Measurements from ENCODE around the gene CD109. TPM values are rescaled to one million over a fixed set of nuclear protein-coding genes. Genes with fewer than 3 reads are reported as not detected.
"Not testable (repeated sequence)": the region's sequence is repeated elsewhere in the genome, so short reads cannot be mapped to it uniquely, and the experiment has no call there.

Gene CD109
- total RNA-seq, 4 donors from 2014 or later, result 2.2 to 6.2 (median 4.3) TPM

DNA sequence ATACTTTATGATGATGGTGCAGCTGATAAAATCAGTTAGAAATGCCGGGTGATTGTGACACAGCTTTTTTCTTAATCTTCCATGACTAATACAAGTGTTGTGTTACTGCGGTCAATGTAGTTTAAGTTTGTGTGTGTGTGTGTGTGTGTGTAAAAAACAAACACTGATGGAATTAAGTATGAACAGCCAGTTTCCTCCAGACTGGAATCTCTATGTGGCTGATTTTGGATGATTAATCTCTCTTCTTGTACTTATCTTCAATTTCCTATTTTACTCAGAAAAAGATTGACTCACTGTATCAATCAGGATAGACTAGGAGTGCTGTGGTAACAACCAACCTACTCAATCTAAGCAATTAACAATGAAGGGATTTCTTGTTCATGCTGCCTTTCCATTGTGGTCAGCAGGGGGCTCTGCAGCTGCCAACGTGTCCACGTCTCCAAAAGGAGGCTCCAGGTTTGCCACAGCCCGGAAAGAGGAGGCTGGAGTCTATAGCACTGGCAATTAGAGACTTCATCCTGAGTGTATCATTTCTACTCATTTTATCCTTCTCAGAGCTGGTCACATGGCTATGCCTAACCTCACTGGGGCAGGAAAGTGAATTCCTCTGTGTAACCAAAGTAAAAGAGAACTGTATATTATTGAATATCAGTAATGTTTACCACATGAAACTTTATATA, 107.7 kb downstream of the CD109 start:
- Histone ChIP-seq H3K27me3 (no peaks in the 10 kb centered on the region), H3K4me1 (no peaks in the 10 kb centered on the region), H3K36me3 (no peaks in the 10 kb centered on the region), H3K27ac (no peak overlapping the region), H3K4me3 (replicated peaks in 1 of 3) (no peak overlapping the region), H3K9me3 (no peaks in the 10 kb centered on the region)
- TF ChIP-seq, protein P1, sequence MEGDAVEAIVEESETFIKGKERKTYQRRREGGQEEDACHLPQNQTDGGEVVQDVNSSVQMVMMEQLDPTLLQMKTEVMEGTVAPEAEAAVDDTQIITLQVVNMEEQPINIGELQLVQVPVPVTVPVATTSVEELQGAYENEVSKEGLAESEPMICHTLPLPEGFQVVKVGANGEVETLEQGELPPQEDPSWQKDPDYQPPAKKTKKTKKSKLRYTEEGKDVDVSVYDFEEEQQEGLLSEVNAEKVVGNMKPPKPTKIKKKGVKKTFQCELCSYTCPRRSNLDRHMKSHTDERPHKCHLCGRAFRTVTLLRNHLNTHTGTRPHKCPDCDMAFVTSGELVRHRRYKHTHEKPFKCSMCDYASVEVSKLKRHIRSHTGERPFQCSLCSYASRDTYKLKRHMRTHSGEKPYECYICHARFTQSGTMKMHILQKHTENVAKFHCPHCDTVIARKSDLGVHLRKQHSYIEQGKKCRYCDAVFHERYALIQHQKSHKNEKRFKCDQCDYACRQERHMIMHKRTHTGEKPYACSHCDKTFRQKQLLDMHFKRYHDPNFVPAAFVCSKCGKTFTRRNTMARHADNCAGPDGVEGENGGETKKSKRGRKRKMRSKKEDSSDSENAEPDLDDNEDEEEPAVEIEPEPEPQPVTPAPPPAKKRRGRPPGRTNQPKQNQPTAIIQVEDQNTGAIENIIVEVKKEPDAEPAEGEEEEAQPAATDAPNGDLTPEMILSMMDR (IDR thresholded peaks at IDR 0.05), result peak in 1 of 6 experiments; percentile 30
- no peak for TF ChIP-seq POLR2A (IDR thresholded peaks at IDR 0.05)
- peak in 1 of 2 donors; percentile 2 for DNase-seq
- intact Hi-C loops (cut with DNase I), result no loop called here
- 47 to 49% methylated on average over 5 of the region's 5 CpGs for WGBS, 2 donors

DNA sequence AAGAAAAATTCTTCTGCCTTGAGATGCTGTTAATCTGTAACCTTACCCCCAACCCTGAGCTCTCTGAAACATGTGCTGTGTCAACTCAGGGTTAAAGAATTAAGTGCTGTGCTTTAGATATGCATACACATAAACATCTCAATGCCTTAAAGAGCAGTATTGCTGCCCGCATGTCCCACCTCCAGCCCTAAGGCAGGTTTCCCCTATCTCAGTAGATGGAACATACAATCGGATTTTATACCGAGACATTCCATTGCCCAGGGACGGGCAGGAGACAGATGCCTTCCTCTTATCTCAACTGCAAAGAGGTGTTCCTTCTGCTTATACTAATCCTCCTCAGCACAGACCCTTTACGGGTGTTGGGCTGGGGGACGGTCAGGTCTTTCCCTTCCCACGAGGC, 109.2 kb downstream of the CD109 start:
- H3K27me3 ChIP-seq; H3K4me3 ChIP-seq (replicated peaks in 1 of 3); H3K9me3 ChIP-seq; DNase-seq; H3K4me1 ChIP-seq; H3K27ac ChIP-seq; intact Hi-C loops (cut with DNase I); H3K36me3 ChIP-seq: not testable (repeated sequence)
- 59 to 76% methylated on average over 7 of the region's 7 CpGs for WGBS, 2 donors

DNA sequence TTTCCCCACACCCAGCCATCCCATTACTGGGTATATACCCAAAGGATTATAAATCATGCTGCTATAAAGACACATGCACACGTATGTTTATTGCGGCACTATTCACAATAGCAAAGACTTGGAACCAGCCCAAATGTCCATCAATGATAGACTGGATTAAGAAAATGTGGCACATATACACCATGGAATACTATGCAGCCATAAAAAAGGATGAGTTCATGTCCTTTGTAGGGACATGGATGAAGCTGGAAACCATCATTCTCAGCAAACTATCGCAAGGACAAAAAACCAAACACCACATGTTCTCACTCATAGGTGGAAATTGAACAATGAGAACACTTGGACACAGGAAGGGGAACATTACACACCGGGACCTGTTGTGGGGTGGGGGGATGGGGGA, 110.0 kb downstream of the CD109 start:
- H3K9me3 ChIP-seq; H3K4me1 ChIP-seq; H3K36me3 ChIP-seq; DNase-seq; intact Hi-C loops (cut with DNase I); H3K4me3 ChIP-seq (replicated peaks in 1 of 3); H3K27ac ChIP-seq; H3K27me3 ChIP-seq: not testable (repeated sequence)
- WGBS, 2 donors, result 93 to 97% methylated on average over 3 to 4 of the region's 4 CpGs

DNA sequence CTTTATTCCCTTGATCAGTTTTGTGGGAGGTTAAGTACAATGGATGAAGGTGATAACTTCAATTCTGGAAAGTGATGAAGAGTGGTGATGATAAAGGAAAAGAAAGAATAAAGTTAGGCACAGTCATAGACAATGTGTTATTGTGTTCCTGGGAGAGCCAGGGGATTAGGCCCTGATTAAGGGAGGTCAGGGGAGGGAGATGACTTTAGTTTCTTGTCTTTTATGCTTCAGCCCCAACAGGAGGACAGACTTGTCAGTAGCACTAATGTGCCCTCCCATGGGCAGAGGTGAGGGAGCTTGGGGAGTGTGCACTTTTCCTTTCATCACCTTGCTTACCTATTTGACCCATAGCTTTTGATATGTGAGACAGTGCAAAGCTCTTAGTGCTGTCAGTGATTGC, 115.7 kb downstream of the CD109 start:
- H3K4me1 ChIP-seq, result no peaks in the 10 kb centered on the region
- no peak overlapping the region for H3K4me3 ChIP-seq (replicated peaks in 1 of 3)
- no peak overlapping the region for H3K27ac ChIP-seq
- no peak for DNase-seq
- TF ChIP-seq POLR2A (IDR thresholded peaks at IDR 0.05), result no peak
- TF ChIP-seq, protein P1 (IDR thresholded peaks at IDR 0.05), result no peak
- intact Hi-C loops (cut with DNase I), result no loop called here
- H3K9me3 ChIP-seq, result no peaks in the 10 kb centered on the region
- no peaks in the 10 kb centered on the region for H3K27me3 ChIP-seq
- no peaks in the 10 kb centered on the region for H3K36me3 ChIP-seq

DNA sequence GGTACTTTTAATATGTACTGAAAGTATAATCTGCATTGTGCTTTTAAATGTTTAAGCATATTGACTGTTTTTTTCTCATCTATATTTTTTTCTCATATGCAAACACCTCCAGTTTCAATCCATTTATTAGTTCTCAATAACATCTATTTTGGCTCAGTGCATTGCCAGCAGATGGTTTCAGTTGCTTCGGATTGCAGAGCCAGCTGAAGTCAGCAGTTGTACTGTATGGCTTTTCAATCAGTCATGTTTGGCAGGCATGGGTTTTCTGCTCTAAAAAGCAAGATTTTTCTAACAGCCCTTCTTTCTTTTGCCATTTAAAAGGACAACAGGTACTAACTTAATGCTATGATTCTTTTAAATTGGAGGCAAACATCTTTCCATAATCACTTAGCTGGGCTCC, 121.2 kb downstream of the CD109 start:
- 68 to 91% methylated on average over 1 of the region's 1 CpG for WGBS, 2 donors
- TF ChIP-seq POLR2A (IDR thresholded peaks at IDR 0.05), result no peak
- TF ChIP-seq, protein P1 (IDR thresholded peaks at IDR 0.05), result no peak
- Histone ChIP-seq H3K9me3 (no peaks in the 10 kb centered on the region), H3K36me3 (no peaks in the 10 kb centered on the region), H3K27ac (no peak overlapping the region), H3K27me3 (no peaks in the 10 kb centered on the region), H3K4me3 (replicated peaks in 1 of 3) (no peak overlapping the region), H3K4me1 (no peaks in the 10 kb centered on the region)
- DNase-seq, result no peak
- intact Hi-C loops (cut with DNase I), result no loop called here

DNA sequence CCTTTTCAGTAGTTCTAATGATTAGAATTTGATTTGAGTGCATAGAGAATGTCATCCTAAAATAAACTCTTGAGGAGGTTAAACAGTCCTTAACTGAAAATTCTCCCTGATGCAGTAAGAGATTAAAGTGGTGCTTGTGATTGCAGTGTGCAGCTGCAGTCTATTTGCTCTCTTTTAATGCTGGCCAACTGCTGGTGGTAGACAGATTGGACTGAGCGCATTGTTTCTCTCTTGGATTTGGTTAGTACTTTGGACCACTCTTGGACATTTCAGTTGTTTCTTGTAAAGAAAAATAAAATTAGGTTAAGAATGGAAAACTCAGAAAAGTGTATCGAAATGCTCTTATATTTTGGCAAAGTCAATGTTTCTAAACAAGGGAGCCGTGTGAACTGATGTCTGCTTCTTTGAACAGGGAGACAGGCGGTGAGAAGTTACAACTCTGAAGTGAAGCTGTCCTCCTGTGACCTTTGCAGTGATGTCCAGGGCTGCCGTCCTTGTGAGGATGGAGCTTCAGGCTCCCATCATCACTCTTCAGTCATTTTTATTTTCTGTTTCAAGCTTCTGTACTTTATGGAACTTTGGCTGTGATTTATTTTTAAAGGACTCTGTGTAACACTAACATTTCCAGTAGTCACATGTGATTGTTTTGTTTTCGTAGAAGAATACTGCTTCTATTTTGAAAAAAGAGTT, 127.2 kb downstream of the CD109 start:
- no peaks in the 10 kb centered on the region for H3K9me3 ChIP-seq
- H3K27ac ChIP-seq, result no peak overlapping the region
- H3K4me1 ChIP-seq, result no peaks in the 10 kb centered on the region
- 33 to 35% methylated on average over 6 of the region's 6 CpGs for WGBS, 2 donors
- no peak for DNase-seq
- intact Hi-C loops (cut with DNase I), result no loop called here
- H3K4me3 ChIP-seq (replicated peaks in 1 of 3), result no peak overlapping the region
- no peaks in the 10 kb centered on the region for H3K36me3 ChIP-seq
- H3K27me3 ChIP-seq, result no peaks in the 10 kb centered on the region
- TF ChIP-seq POLR2A (IDR thresholded peaks at IDR 0.05), result no peak
